ENCODE data around the gene ROBO1. TPM values are rescaled to one million over a fixed set of nuclear protein-coding genes. Genes with fewer than 3 reads are reported as not detected.

The ROBO1 gene
- total RNA-seq, 1 experiment from 2014 or later, result 33.9 TPM

GRCh38 chr3:78670746-78671145 lies 1097.1 kb downstream of the ROBO1 start:
- CTCF ChIA-PET, result no interaction called here
- Mint-ChIP-seq H3K27ac (ENCODE audit: unreplicated experiment) (no peak overlapping the region), H3K4me3 (ENCODE audit: low read depth, unreplicated experiment) (no peak overlapping the region), H3K36me3 (ENCODE audit: insufficient read depth, unreplicated experiment) (no peaks in the 10 kb centered on the region), H3K4me1 (ENCODE audit: low read depth, unreplicated experiment) (no peaks in the 10 kb centered on the region), H3K9me3 (ENCODE audit: low read depth, unreplicated experiment) (no peaks in the 10 kb centered on the region), H3K27me3 (ENCODE audit: unreplicated experiment) (no peaks in the 10 kb centered on the region)
- no peak for DNase-seq
- no TSS peak for BruUV-seq (replicated peaks)
- no peak for TF ChIP-seq CTCF (IDR thresholded peaks at IDR 0.05; ENCODE audit: unreplicated experiment)
- intact Hi-C loops (cut with micrococcal nuclease; ENCODE audit: unreplicated experiment), result no loop called here

- no peak overlapping the region for H3K4me3 Mint-ChIP-seq (ENCODE audit: low read depth, unreplicated experiment)
- H3K4me1 Mint-ChIP-seq (ENCODE audit: low read depth, unreplicated experiment), result no peaks in the 10 kb centered on the region
- H3K27ac Mint-ChIP-seq (ENCODE audit: unreplicated experiment), result no peak overlapping the region
- no TSS peak for BruUV-seq (replicated peaks)
- intact Hi-C loops (cut with micrococcal nuclease; ENCODE audit: unreplicated experiment), result no loop called here
- no peaks in the 10 kb centered on the region for H3K9me3 Mint-ChIP-seq (ENCODE audit: low read depth, unreplicated experiment)
- TF ChIP-seq CTCF (IDR thresholded peaks at IDR 0.05; ENCODE audit: unreplicated experiment), result no peak
- no peaks in the 10 kb centered on the region for H3K36me3 Mint-ChIP-seq (ENCODE audit: insufficient read depth, unreplicated experiment)
- CTCF ChIA-PET, result no interaction called here
- no peaks in the 10 kb centered on the region for H3K27me3 Mint-ChIP-seq (ENCODE audit: unreplicated experiment)
- no peak for DNase-seq
Observed at GRCh38 chr3:78670094-78670493, 1097.7 kb downstream of the ROBO1 start.

GRCh38 chr3:78668302-78668701 lies 1099.5 kb downstream of the ROBO1 start:
- intact Hi-C loops (cut with micrococcal nuclease; ENCODE audit: unreplicated experiment), result no loop called here
- no peaks in the 10 kb centered on the region for H3K4me1 Mint-ChIP-seq (ENCODE audit: low read depth, unreplicated experiment)
- DNase-seq, result no peak
- CTCF ChIA-PET, result no interaction called here
- BruUV-seq (replicated peaks), result no TSS peak
- no peaks in the 10 kb centered on the region for H3K9me3 Mint-ChIP-seq (ENCODE audit: low read depth, unreplicated experiment)
- no peaks in the 10 kb centered on the region for H3K36me3 Mint-ChIP-seq (ENCODE audit: insufficient read depth, unreplicated experiment)
- H3K4me3 Mint-ChIP-seq (ENCODE audit: low read depth, unreplicated experiment), result no peak overlapping the region
- H3K27me3 Mint-ChIP-seq (ENCODE audit: unreplicated experiment), result no peaks in the 10 kb centered on the region
- H3K27ac Mint-ChIP-seq (ENCODE audit: unreplicated experiment), result no peak overlapping the region
- TF ChIP-seq CTCF (IDR thresholded peaks at IDR 0.05; ENCODE audit: unreplicated experiment), result no peak

GRCh38 chr3:78666470-78666800 lies 1101.4 kb downstream of the ROBO1 start:
- Mint-ChIP-seq H3K4me1 (ENCODE audit: low read depth, unreplicated experiment) (no peaks in the 10 kb centered on the region), H3K36me3 (ENCODE audit: insufficient read depth, unreplicated experiment) (no peaks in the 10 kb centered on the region), H3K27me3 (ENCODE audit: unreplicated experiment) (no peaks in the 10 kb centered on the region), H3K9me3 (ENCODE audit: low read depth, unreplicated experiment) (no peaks in the 10 kb centered on the region), H3K27ac (ENCODE audit: unreplicated experiment) (no peak overlapping the region), H3K4me3 (ENCODE audit: low read depth, unreplicated experiment) (no peak overlapping the region)
- DNase-seq, result no peak
- TF ChIP-seq CTCF (IDR thresholded peaks at IDR 0.05; ENCODE audit: unreplicated experiment), result no peak
- intact Hi-C loops (cut with micrococcal nuclease; ENCODE audit: unreplicated experiment), result loop anchor here (2.0 kb wide), 1 partner anchor 322 kb away; no protein-coding TSS in a partner anchor
- CTCF ChIA-PET, result interaction anchor here (0.6 to 0.9 kb wide), 2 partner anchors 11 to 322 kb away, joined by 3 read pairs; no protein-coding TSS in a partner anchor
- BruUV-seq (replicated peaks), result no TSS peak
